HG02981 (cell line): ENCODE measurements around the gene PBX1.
A peak's percentile ranks its signal among the peaks of the same experiment; 100 is the strongest.
"Not testable (repeated sequence)": the region's sequence is repeated elsewhere in the genome, so short reads cannot be mapped to it uniquely, and the experiment has no call there.

ENCODE experiments used
- ATAC-seq: cut with Tn5 transposase; IDR thresholded peaks from one replicate; pipeline ENCODE4 v1.9.1; 2021; ENCODE audit warnings: mild to moderate bottlenecking, moderate library complexity; ENCODE audit not compliant: unreplicated experiment

PBX1 gene

GRCh38 chr1:164558461-164559341 is at the start of gene PBX1:
Gene PBX1, plus strand, starts transcription at chr1:164559184.
- peak; percentile 100 for ATAC-seq

GRCh38 chr1:164510435-164510834 is 48.5 kb upstream of the PBX1 start:
- no peak for ATAC-seq

- ATAC-seq: no peak
Observed at GRCh38 chr1:164511001-164511705, 47.8 kb upstream of the PBX1 start.

GRCh38 chr1:164515231-164515630 is 43.8 kb upstream of the PBX1 start:
- ATAC-seq: no peak

GRCh38 chr1:164515711-164516331 is 43.2 kb upstream of the PBX1 start:
- no peak for ATAC-seq

GRCh38 chr1:164516591-164516990 is 42.4 kb upstream of the PBX1 start:
- ATAC-seq: no peak

GRCh38 chr1:164518692-164519332 is 40.2 kb upstream of the PBX1 start:
- ATAC-seq: no peak

- no peak for ATAC-seq
Observed at GRCh38 chr1:164519426-164519825, 39.6 kb upstream of the PBX1 start.

- ATAC-seq: no peak
Observed at GRCh38 chr1:164524810-164525209, 34.2 kb upstream of the PBX1 start.

GRCh38 chr1:164534863-164535610 is 23.9 kb upstream of the PBX1 start:
- no peak for ATAC-seq

- not testable (repeated sequence) for ATAC-seq
Observed at GRCh38 chr1:164552463-164552988, 6.5 kb upstream of the PBX1 start.

GRCh38 chr1:164557270-164557669 is 1.7 kb upstream of the PBX1 start:
- no peak for ATAC-seq

- no peak for ATAC-seq
Observed at GRCh38 chr1:164559342-164560051, 513 bp downstream of the PBX1 start.

- ATAC-seq: no peak
Observed at GRCh38 chr1:164560121-164560541, 1.1 kb downstream of the PBX1 start.

GRCh38 chr1:164560556-164560955 is 1.6 kb downstream of the PBX1 start:
- no peak for ATAC-seq

GRCh38 chr1:164561007-164561406 is 2.0 kb downstream of the PBX1 start:
- no peak for ATAC-seq

- ATAC-seq: no peak
Observed at GRCh38 chr1:164561472-164561871, 2.5 kb downstream of the PBX1 start.

GRCh38 chr1:164562061-164562460 is 3.1 kb downstream of the PBX1 start:
- no peak for ATAC-seq

- ATAC-seq: no peak
Observed at GRCh38 chr1:164562511-164562910, 3.5 kb downstream of the PBX1 start.
